Measurements from ENCODE around the gene SGK2.

SGK2 gene

GRCh38 chr20:43536041-43536816 lies 22.6 kb upstream of the SGK2 start (continued):
- TF ChIP-seq ZNF398 (tag by site-specific recombination; IDR thresholded peaks at IDR 0.05): no peak
- TF ChIP-seq ZBTB6 (tag by site-specific recombination; IDR thresholded peaks at IDR 0.05): no peak
- no peak for TF ChIP-seq ZNF184 (tag by site-specific recombination; IDR thresholded peaks at IDR 0.05)
- no peak for TF ChIP-seq PRDM1 (tag by site-specific recombination; IDR thresholded peaks at IDR 0.05)

GRCh38 chr20:43536817-43537440 lies 21.9 kb upstream of the SGK2 start:
- Histone ChIP-seq H3K9me3 (ENCODE audit: control insufficient read depth, insufficient read depth, low read depth, low read length) (no peaks in the 10 kb centered on the region), H3K4me3 (ENCODE audit: low read depth, low read length) (no peak overlapping the region), H3K27ac (ENCODE audit: extremely low read depth, low read depth, low read length) (no peak overlapping the region), H3K36me3 (ENCODE audit: control insufficient read depth in 2 of 2, insufficient read depth in 1 of 2, low read length in 2 of 2) (peaks cover 0 to 90% of the 10 kb centered on the region in 2 experiments; a peak in 1 of 3 replicates), H3K4me1 (ENCODE audit: control insufficient read depth, insufficient read depth, low read length) (no peaks in the 10 kb centered on the region)
- POLR2A ChIA-PET: interaction anchor here (0.6 kb wide), 1 partner anchor 54 kb away, joined by 3 read pairs; the partner anchor contains the start of gene IFT52
- peak; percentile 84 for TF ChIP-seq ZNF664 (tag by site-specific recombination; IDR thresholded peaks at IDR 0.05)
- no peak for TF ChIP-seq ZNF449 (tag by site-specific recombination; IDR thresholded peaks at IDR 0.05)
- CTCF ChIA-PET: interaction anchor here (0.6 to 3.4 kb wide), 10 partner anchors 9 to 303 kb away, joined by 3 to 13 read pairs (median 6); no protein-coding TSS in a partner anchor

- H3K27ac ChIP-seq (ENCODE audit: extremely low read depth, low read depth, low read length): no peak overlapping the region
- CTCF ChIA-PET: interaction anchor here (0.5 to 3.4 kb wide), 49 partner anchors 8 to 1936 kb away, joined by 3 to 22 read pairs (median 4); partner anchors contain the start of gene SGK2
- POLR2A ChIA-PET: interaction anchor here (1.4 kb wide), 1 partner anchor 52 kb away, joined by 4 read pairs; the partner anchor contains the start of gene IFT52
- TF ChIP-seq ZNF112 (tag by site-specific recombination; IDR thresholded peaks at IDR 0.05) (no peak), ZNF2 (tag by site-specific recombination; IDR thresholded peaks at IDR 0.05) (0 out of 2 replicates have a peak, but pooled peaks have one; percentile 30), ZNF362 (tag by site-specific recombination; IDR thresholded peaks at IDR 0.05) (no peak), ZNF776 (tag by site-specific recombination; IDR thresholded peaks at IDR 0.05; ENCODE audit: borderline replicate concordance) (no peak), KLF16 (tag by site-specific recombination; IDR thresholded peaks at IDR 0.05) (no peak), IKZF3 (tag by site-specific recombination; IDR thresholded peaks at IDR 0.05) (peak; percentile 74; the same call in 1 of the 2 replicates), HIC1 (tag by site-specific recombination; IDR thresholded peaks at IDR 0.05) (peak; percentile 44; the same call in 1 of the 2 replicates), ZBTB48 (tag by site-specific recombination; IDR thresholded peaks at IDR 0.05) (no peak), ZNF645 (tag by site-specific recombination; IDR thresholded peaks at IDR 0.05) (no peak), ZNF561 (tag by site-specific recombination; IDR thresholded peaks at IDR 0.05; ENCODE audit: borderline replicate concordance) (no peak), ZNF664 (tag by site-specific recombination; IDR thresholded peaks at IDR 0.05) (no peak), BCL6B (tag by site-specific recombination; IDR thresholded peaks at IDR 0.05) (no peak)
Observed at GRCh38 chr20:43537921-43538877, 20.6 kb upstream of the SGK2 start.

More at GRCh38 chr20:43537921-43538877, 20.6 kb upstream of the SGK2 start:
- H3K9me3 ChIP-seq (ENCODE audit: control insufficient read depth, insufficient read depth, low read depth, low read length): no peaks in the 10 kb centered on the region
- no peak overlapping the region for H3K4me3 ChIP-seq (ENCODE audit: low read depth, low read length)
- peaks cover 0 to 96% of the 10 kb centered on the region in 2 experiments; a peak in 1 of 3 replicates for H3K36me3 ChIP-seq (ENCODE audit: control insufficient read depth in 2 of 2, insufficient read depth in 1 of 2, low read length in 2 of 2)
- no peaks in the 10 kb centered on the region for H3K4me1 ChIP-seq (ENCODE audit: control insufficient read depth, insufficient read depth, low read length)

Data from HEK293 (cell line).